ENCODE data around the gene OR8B2.
"Not testable (repeated sequence)": the region's sequence is repeated elsewhere in the genome, so short reads cannot be mapped to it uniquely, and the experiment has no call there.

OR8B2 gene

DNA sequence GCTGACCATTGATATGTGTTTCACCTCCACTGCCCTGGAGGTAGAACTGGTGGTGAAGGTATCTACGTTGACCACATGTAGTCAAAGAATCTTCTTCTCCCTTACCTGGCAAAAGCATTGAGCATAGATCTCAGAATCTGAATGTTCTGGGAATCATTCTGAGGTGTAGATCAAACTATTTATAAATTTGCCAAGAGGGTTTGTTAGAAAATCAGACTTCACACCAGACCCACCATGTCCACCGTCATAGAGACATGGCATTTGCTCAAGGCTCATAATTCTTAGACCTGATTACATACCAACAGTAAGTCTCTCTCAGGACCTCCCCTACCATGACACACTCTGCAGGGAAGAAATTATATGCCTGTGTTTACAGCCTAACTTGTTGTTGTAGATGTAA lies at the start of gene OR8B2:
OR8B2 (minus strand) TSS at position 101 of the 400 bp plus-strand sequence. CDS start 1,156 bp downstream, outside the sequence.
- no peak for DNase-seq

DNA sequence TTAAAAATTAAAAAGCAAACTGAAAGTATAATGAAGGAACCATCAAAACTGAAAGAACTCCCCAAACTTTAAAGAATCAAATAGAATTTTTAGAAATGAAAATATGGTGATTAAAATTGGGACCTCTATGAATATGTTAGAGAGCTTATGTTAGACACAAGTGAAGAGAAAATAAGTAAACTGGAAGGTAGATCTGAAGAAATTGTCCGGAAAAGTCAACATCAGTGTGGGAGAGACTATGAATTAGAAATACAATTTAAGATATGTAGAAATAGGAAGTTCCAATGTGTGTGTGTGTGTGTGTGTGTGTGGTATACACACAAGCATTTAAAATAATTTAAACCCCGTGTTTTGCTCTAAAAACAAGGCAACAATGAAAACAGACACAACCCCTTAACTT lies 45.3 kb upstream of the OR8B2 start:
- DNase-seq: no peak

DNA sequence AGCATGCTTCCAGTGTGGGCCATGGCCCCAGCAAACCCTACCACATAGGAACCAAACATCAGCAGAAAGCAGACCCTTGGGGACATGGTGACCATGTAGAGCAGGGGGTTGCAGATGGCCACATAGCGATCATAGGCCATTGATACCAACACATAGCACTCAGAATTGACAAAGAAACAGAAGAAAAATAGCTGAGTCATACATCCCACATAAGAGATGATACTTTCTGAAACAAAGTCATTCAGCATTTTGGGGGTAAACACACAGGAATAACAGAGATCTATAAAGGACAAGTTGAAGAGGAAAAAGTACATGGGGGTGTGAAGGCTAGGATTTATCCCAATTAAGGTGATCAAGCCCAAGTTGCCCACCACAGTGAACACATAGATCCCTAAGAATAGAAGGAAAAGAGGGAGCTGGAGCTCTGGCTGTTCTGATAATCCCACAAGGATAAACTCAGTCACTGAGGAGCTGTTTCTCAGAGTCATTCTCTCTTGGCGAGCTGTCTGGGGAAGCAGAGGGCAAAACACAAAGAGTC lies 40.2 kb upstream of the OR8B2 start, which contains the start of gene OR8B4:
OR8B4 (minus strand) TSS at position 488 of the 538 bp plus-strand sequence; CDS start at position 488, 0 bp downstream.
- DNase-seq: no peak

DNA sequence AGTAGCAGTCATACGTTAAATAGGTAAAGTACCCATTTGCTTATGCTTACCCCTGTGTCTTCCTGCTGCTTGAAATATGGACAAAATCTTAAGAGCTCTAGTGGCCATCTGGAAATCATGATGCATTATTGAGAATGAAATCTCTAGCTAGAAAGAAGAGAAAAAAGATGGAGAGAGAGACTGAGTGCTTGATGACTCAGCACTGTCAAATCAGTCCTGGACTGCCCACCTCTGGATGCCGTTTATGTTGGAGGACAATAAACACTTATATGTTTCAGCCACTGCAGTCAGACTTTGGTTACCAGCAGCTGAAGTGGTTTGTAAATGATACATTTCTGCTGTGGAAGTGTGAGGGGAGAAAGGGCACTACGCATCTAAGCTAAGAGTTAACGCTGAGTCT lies 36.7 kb upstream of the OR8B2 start:
- DNase-seq: no peak

GRCh38 chr11:124415356-124415923 lies 31.1 kb upstream of the OR8B2 start:
- DNase-seq: no peak

GRCh38 chr11:124409906-124410305 lies 25.6 kb upstream of the OR8B2 start:
- DNase-seq: no peak

DNA sequence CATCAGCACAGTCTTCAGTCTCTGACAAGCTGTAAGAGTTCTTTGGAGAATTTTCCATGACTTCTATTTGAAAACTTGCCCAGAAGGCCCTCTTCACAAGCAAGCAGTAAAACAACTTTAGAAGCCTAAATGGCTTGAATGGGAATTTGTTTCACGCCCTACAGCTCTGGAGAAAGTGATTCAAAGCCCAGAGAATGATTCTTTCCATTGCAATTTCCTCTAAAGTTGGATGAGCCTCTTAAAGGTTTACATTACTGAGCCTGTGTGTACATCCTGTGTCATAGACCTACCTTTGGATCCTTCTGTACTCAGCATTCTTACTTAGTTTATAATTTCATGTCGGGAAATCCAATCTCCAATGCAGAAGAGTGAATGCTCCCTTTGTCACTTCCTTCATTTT lies 21.3 kb upstream of the OR8B2 start:
- DNase-seq: no peak

GRCh38 chr11:124403186-124403585 lies 18.9 kb upstream of the OR8B2 start:
- not testable (repeated sequence) for DNase-seq

DNA sequence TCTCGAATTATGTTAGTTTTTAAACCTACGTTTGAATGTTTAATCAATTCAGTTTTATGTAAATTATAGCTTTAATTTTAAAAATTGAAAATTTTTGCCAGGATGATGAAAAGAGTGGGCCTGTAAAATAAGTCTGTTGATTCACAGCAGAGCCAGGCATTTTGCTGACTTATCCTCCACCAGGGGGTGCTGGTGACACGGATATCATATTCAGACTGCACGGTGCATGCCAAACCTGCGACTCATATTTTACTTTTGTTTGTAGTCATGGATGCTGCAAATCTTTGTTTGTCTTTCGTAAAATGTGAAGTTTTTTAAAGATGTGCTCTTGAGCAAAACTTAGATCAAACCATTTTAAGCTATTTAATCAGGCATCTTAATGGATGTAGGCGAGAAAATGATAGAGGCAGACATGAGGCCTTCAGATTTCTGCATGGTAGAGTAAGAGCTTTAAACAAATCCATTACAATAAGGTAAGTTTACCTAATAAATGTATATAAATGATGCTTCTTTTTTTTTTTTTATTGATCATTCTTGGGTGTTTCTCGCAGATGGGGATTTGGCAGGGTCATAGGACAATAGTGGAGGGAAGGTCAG lies 18.1 kb upstream of the OR8B2 start:
- peak; percentile 28 for DNase-seq

DNA sequence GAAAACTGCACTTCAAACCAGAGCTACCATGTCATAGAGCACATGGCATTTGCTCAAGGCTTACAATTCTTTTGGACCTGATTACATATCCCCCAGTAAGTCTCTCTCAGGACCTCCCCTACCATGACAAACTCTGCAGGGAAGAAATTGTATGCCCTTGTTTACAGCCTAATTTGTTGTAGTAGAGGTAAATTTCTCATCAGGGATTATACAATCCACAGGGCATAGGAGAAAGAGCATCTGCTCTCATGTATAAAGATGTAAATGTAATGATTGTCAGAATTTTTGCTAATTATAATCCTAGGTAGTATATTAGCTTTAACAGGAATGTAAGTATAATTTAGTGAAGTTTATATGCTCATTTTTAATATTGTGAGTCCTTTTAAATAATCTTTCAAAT lies 14.6 kb upstream of the OR8B2 start, which contains the start of gene OR8B3:
OR8B3 (minus strand) TSS at position 101 of the 400 bp plus-strand sequence. CDS start 1,673 bp downstream, outside the sequence.
- DNase-seq: no peak

DNA sequence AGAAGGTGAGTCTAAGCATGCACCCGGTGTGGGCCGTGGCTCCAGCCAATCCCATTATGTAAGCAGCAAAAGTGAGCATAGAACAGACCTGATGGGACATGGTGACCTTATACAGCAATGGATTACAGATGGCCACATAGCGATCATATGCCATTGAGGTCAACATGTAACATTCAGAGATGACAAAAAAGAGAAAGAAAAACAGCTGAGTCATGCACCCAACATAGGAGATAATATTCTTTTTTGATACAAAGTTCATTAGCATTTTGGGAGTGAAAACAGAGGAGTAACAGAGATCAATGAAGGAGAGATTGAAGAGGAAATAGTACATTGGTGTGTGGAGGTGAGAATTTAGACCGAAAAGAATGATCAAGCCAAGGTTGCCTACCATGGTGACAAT lies 12.5 kb upstream of the OR8B2 start:
- not testable (repeated sequence) for DNase-seq

DNA sequence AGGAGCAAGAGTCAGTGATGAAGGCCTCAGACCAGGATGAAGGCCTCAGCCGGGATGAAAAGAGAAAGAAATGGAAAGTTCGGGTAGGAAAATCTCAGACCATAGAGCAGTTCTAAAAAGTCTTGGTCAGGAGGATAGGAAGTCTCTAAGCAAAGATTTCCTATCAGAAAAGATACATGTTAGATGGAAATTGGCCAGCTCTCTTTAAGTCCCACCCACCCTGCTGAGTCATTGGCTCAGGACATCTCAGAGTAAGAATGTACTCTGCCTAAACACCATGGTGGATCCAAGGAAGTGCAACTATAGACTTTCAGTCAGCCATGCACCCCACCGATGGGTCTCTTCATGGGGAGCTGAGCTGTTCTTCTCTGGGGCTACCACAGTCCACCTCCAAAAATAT lies 10.1 kb upstream of the OR8B2 start:
- DNase-seq: no peak

- not testable (repeated sequence) for DNase-seq
These were observed 1.4 kb downstream of the OR8B2 start for GRCh38 chr11:124382857-124383256.

DNA sequence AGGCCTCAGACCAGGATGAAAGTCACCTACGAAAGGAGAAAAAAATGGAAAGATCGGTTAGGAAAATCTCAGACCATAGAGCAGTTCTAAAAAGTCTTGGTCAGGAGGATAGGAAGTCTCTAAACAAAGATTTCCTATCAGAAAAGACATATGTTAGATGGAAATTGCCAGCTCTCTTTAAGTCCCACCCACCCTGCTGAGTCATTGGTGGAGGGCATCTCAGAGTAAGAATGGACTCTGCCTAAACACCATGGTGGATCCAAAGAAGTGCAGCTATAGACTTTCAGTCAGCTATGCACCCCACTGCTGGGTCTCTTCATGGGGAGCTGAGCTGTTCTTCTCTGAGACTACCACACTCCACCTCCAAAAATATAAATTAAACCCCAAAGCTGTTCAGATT lies 3.7 kb downstream of the OR8B2 start:
- DNase-seq: no peak

GRCh38 chr11:124376280-124376679 lies 8.0 kb downstream of the OR8B2 start:
- no peak for DNase-seq

GRCh38 chr11:124359566-124359965 lies 24.7 kb downstream of the OR8B2 start:
- DNase-seq: no peak

DNA sequence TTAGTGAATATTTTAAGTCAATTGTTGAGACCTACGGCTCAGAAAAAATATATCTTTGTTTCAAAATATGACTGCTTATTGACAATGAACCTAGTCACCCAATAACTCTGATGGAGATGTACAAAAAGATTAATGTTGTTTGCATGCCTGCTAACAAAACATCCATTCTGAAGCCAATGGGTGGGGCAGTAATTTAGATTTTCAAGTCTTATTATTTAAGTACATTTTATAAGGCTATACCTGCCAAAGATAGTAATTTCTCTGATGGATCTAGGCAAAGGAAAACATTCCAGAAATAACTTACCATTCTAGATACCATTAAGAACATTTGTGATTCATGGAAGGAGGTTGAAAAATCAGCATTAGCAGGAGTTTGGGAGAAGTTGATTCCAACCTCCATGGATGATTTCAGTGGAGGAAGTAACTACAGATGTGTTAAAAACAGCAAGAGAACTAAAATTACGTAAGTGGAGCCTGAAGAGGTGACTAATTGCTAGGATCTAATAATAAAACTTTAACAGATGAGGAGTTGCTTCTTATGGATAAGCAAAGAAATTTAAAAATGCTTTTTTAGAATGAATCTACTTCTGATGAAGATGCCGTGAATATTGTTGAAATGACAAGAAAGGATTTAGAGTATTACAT lies 37.9 kb downstream of the OR8B2 start:
- no peak for DNase-seq

- DNase-seq: no peak
These were observed 40.0 kb downstream of the OR8B2 start for GRCh38 chr11:124344346-124344745.

- DNase-seq: no peak
These were observed 44.2 kb downstream of the OR8B2 start for GRCh38 chr11:124340142-124340447.

- no peak for DNase-seq
These were observed 44.7 kb downstream of the OR8B2 start for GRCh38 chr11:124339396-124340141.
